Activated CD4-positive, alpha-beta T cell treated with anti-CD3 and anti-CD28 coated beads, Interleukin-2, amount 10 ng/mL, durations not matched to agents 7 days and 5 days (primary cell): ENCODE results near the gene FAM78A. TPM values are rescaled to one million over a fixed set of nuclear protein-coding genes. Genes with fewer than 3 reads are reported as not detected.

ENCODE experiments used
- CTCF ChIA-PET: fragments of 350-600 bp; sonication (Branson Sonifier 250); formaldehyde crosslinking; loops from one replicate; lab custom pipeline; 2021; ENCODE audit warnings: antibody characterized with exemption; lab: Charles Lee
- POLR2A ChIA-PET: fragments of 350-600 bp; sonication (Branson Sonifier 250); formaldehyde crosslinking; loops from one replicate; lab custom pipeline; 2021; ENCODE audit warnings: antibody characterized with exemption; lab: Charles Lee
- DNase-seq: peaks from one replicate; pipeline ENCODE4 v3.0.0-alpha.2; 2020
- H3K27ac Mint-ChIP-seq: one replicate; pipeline ENCODE4 v1.8.0; 2021; ENCODE audit warnings: mild to moderate bottlenecking, moderate library complexity, mixed read lengths
- H3K27me3 Mint-ChIP-seq: one replicate; pipeline ENCODE4 v1.8.0; 2021; ENCODE audit warnings: mixed read lengths
- H3K36me3 Mint-ChIP-seq: one replicate; pipeline ENCODE4 v1.8.0; 2021; ENCODE audit warnings: low read depth, mixed read lengths
- H3K4me1 Mint-ChIP-seq: one replicate; pipeline ENCODE4 v1.8.0; 2021; ENCODE audit warnings: mixed read lengths
- H3K4me3 Mint-ChIP-seq: one replicate; pipeline ENCODE4 v1.8.0; 2021; ENCODE audit warnings: mild to moderate bottlenecking, moderate library complexity, mixed read lengths
- H3K9me3 Mint-ChIP-seq: one replicate; pipeline ENCODE4 v1.8.0; 2021; ENCODE audit warnings: mixed read lengths
- total RNA-seq, 2 experiments: library from RNA; stranded (reverse); gene quantifications; one replicate each; pipeline ENCODE4 v1.2.3, GENCODE V29; 2021

The FAM78A gene
- total RNA-seq, 2 experiments from 2014 or later = 118 to 128 TPM

DNA sequence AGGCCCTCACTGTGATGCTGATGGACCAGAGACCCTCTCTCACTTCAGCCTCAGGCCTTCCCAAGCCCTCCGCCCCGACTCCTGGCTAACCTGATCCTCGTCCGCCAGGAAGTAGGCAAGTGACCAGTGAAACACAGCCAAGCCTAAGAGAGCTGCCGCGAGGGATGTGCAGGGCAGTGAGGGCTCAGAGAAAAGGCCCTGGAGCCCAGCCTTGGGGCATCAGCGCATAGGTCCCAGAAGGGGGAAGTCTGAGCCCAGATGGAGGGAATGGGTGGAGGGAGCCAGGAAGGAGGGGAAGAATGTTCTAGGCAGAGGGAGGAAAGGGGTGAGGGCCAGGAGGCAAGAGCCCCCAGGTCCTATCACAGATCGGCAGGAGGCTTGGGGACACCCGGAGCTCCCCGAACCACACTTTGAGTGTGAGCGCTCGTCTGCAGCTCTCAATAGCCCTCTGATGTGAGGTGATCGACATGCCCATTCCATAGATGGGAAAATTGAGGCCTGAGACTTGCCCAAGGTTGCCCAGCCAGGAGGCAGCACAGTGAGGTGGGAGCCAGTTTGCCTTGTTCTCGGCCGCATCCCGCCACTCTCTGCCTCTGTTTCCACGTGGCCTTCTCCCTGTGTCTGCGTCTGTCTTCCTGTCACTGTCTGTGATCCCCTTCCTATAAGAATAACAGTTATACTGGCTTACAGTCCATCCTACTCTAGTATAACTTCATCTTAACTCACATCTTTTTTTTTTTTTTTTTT is 33.4 kb upstream of the FAM78A start:
- peaks cover 13% of the 10 kb centered on the region for H3K4me1 Mint-ChIP-seq
- no peak for DNase-seq
- CTCF ChIA-PET = interaction anchor here (1.0 to 2.0 kb wide), 4 partner anchors 18 to 128 kb away, joined by 3 to 5 read pairs (median 4); no protein-coding TSS in a partner anchor
- no peak overlapping the region for H3K4me3 Mint-ChIP-seq
- peak overlapping the region; percentile 78 for H3K27ac Mint-ChIP-seq
- H3K9me3 Mint-ChIP-seq = no peaks in the 10 kb centered on the region
- POLR2A ChIA-PET = no interaction called here
- H3K36me3 Mint-ChIP-seq = no peaks in the 10 kb centered on the region
- no peaks in the 10 kb centered on the region for H3K27me3 Mint-ChIP-seq

DNA sequence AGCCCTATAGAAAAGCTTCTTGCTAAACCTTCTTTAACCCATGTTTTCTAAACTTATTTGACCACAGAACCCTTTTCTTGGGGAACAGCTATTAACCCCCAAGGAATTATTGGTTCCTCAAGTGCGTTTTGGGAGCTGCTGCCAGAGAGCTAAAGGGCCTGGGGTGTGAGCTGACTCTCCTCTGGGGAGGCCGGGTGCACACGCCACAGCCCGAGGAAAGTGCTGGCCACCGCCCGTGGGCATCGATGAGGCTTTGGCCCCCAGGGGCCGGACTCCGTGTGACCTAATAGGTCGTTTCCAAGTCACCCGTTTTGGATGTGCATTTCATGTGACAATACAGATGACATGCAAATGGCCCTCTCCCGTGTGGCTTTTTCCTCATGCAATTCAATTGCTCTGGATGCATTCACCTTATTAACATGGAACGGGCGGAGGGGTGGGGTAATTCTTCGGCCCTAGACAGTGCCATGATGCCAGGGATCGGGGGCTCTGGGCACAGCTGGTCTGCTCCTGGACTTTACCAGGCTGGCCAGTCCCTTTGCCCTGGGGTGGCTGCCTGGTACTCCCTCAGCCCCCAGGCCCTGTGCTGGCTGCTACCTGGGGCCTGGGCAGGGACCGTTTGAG is 32.7 kb upstream of the FAM78A start:
- H3K9me3 Mint-ChIP-seq = no peaks in the 10 kb centered on the region
- no peak overlapping the region for H3K4me3 Mint-ChIP-seq
- DNase-seq = no peak
- POLR2A ChIA-PET = no interaction called here
- H3K36me3 Mint-ChIP-seq = no peaks in the 10 kb centered on the region
- peaks cover 13% of the 10 kb centered on the region for H3K4me1 Mint-ChIP-seq
- H3K27ac Mint-ChIP-seq = no peak overlapping the region
- H3K27me3 Mint-ChIP-seq = no peaks in the 10 kb centered on the region
- CTCF ChIA-PET = interaction anchor here (0.9 to 2.0 kb wide), 5 partner anchors 19 to 127 kb away, joined by 3 to 5 read pairs (median 3); no protein-coding TSS in a partner anchor

DNA sequence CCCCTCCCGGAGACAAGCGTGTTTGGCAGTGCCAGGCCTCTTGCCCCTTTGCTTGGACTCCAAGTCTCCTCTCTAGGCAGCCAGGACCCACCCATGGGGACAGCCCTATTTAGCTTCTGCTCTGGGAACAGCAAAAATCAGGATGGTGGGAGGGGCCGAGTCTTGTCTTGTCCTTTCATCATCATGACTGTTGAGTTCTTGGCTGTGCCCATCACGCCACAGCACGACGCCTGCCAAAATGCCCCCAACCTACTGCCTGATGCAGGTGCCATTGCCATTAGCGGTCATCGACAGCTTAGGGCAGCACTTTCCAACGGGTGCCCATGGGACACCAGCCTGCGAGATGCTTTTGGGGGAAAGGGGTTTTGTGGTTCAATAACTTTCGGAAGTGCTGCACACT is 32.1 kb upstream of the FAM78A start:
- H3K4me3 Mint-ChIP-seq = no peak overlapping the region
- DNase-seq = no peak
- ChIA-PET CTCF (interaction anchor here (0.9 to 2.0 kb wide), 4 partner anchors 19 to 33 kb away, joined by 3 to 5 read pairs (median 3); no protein-coding TSS in a partner anchor), POLR2A (no interaction called here)
- no peaks in the 10 kb centered on the region for H3K36me3 Mint-ChIP-seq
- H3K9me3 Mint-ChIP-seq = no peaks in the 10 kb centered on the region
- H3K27me3 Mint-ChIP-seq = no peaks in the 10 kb centered on the region
- H3K27ac Mint-ChIP-seq = no peak overlapping the region
- H3K4me1 Mint-ChIP-seq = peaks cover 13% of the 10 kb centered on the region

GRCh38 chr9:131307974-131308373 is 31.7 kb upstream of the FAM78A start:
- Mint-ChIP-seq H3K27me3 (no peaks in the 10 kb centered on the region), H3K4me1 (peaks cover 13% of the 10 kb centered on the region), H3K27ac (no peak overlapping the region), H3K36me3 (no peaks in the 10 kb centered on the region), H3K4me3 (no peak overlapping the region), H3K9me3 (no peaks in the 10 kb centered on the region)
- CTCF ChIA-PET = interaction anchor here (0.9 to 2.0 kb wide), 3 partner anchors 20 to 32 kb away, joined by 3 to 5 read pairs (median 3); no protein-coding TSS in a partner anchor
- POLR2A ChIA-PET = no interaction called here
- no peak for DNase-seq

GRCh38 chr9:131306397-131307004 is 30.2 kb upstream of the FAM78A start:
- H3K4me1 Mint-ChIP-seq = peaks cover 13% of the 10 kb centered on the region
- no peak for DNase-seq
- POLR2A ChIA-PET = no interaction called here
- CTCF ChIA-PET = no interaction called here
- no peaks in the 10 kb centered on the region for H3K9me3 Mint-ChIP-seq
- H3K4me3 Mint-ChIP-seq = no peak overlapping the region
- H3K36me3 Mint-ChIP-seq = no peaks in the 10 kb centered on the region
- no peaks in the 10 kb centered on the region for H3K27me3 Mint-ChIP-seq
- H3K27ac Mint-ChIP-seq = no peak overlapping the region

DNA sequence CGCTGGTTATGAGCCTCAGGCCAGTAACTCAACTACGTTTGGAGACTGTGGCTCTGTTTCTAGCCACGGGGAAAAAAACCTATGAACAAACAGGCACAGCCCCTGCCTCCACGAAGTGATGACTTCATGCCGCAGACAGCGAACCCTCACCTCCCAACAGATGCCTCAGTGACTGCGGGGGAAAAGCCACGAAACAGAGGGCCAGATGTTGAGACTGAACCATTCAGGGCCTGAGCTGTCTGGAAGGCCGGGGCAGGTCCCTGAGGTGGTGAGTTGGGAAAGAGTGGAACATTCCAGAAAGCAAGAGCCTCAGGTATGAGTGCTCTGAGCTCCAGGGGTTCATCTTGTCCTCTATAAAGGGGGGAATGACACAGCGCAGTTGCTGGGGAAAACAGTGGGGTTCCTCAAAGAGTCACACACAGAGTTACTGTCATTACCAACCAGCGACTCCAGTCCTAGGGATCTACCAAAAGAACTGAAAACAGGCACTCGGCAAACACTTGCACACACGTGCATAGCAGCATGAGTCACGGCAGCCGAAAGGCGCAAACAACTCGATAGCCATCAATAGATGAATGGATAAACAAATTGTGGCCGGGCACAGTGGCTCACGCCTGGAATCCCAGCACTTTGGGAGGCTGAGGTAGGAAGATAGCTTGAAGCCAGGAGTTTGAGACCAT is 28.5 kb upstream of the FAM78A start:
- no peaks in the 10 kb centered on the region for H3K27me3 Mint-ChIP-seq
- no peaks in the 10 kb centered on the region for H3K9me3 Mint-ChIP-seq
- no peaks in the 10 kb centered on the region for H3K4me1 Mint-ChIP-seq
- DNase-seq = no peak
- no peak overlapping the region for H3K4me3 Mint-ChIP-seq
- no peak overlapping the region for H3K27ac Mint-ChIP-seq
- CTCF ChIA-PET = interaction anchor here (0.6 kb wide), 1 partner anchor 1049 kb away, joined by 3 read pairs; no protein-coding TSS in a partner anchor
- H3K36me3 Mint-ChIP-seq = no peaks in the 10 kb centered on the region
- POLR2A ChIA-PET = no interaction called here

GRCh38 chr9:131303381-131304321 is 27.3 kb upstream of the FAM78A start:
- DNase-seq = no peak
- H3K36me3 Mint-ChIP-seq = no peaks in the 10 kb centered on the region
- H3K27me3 Mint-ChIP-seq = no peaks in the 10 kb centered on the region
- no peak overlapping the region for H3K4me3 Mint-ChIP-seq
- H3K9me3 Mint-ChIP-seq = no peaks in the 10 kb centered on the region
- no peak overlapping the region for H3K27ac Mint-ChIP-seq
- CTCF ChIA-PET = interaction anchor here (0.6 to 1.0 kb wide), 6 partner anchors 11 to 277 kb away, joined by 3 to 4 read pairs (median 3); partner anchors contain the start of gene PLPP7
- POLR2A ChIA-PET = no interaction called here
- H3K4me1 Mint-ChIP-seq = no peaks in the 10 kb centered on the region

- Mint-ChIP-seq H3K9me3 (no peaks in the 10 kb centered on the region), H3K4me1 (no peaks in the 10 kb centered on the region), H3K36me3 (no peaks in the 10 kb centered on the region), H3K27ac (no peak overlapping the region), H3K4me3 (no peak overlapping the region), H3K27me3 (no peaks in the 10 kb centered on the region)
- POLR2A ChIA-PET = no interaction called here
- DNase-seq = no peak
- CTCF ChIA-PET = interaction anchor here (1.0 kb wide), 2 partner anchors 10 to 34 kb away, joined by 3 to 4 read pairs; no protein-coding TSS in a partner anchor
These were observed 26.1 kb upstream of the FAM78A start for GRCh38 chr9:131302244-131303075.

GRCh38 chr9:131300444-131300843 is 24.1 kb upstream of the FAM78A start:
- no peaks in the 10 kb centered on the region for H3K36me3 Mint-ChIP-seq
- POLR2A ChIA-PET = no interaction called here
- DNase-seq = no peak
- H3K27ac Mint-ChIP-seq = no peak overlapping the region
- no peaks in the 10 kb centered on the region for H3K9me3 Mint-ChIP-seq
- H3K4me3 Mint-ChIP-seq = no peak overlapping the region
- H3K4me1 Mint-ChIP-seq = no peaks in the 10 kb centered on the region
- CTCF ChIA-PET = interaction anchor here (0.6 kb wide), 2 partner anchors 122 to 379 kb away, joined by 3 to 4 read pairs; no protein-coding TSS in a partner anchor
- peaks cover 2% of the 10 kb centered on the region for H3K27me3 Mint-ChIP-seq

GRCh38 chr9:131299961-131300347 is 23.6 kb upstream of the FAM78A start:
- no peak for DNase-seq
- ChIA-PET CTCF (no interaction called here), POLR2A (no interaction called here)
- H3K4me3 Mint-ChIP-seq = no peak overlapping the region
- peaks cover 4% of the 10 kb centered on the region for H3K27me3 Mint-ChIP-seq
- no peaks in the 10 kb centered on the region for H3K36me3 Mint-ChIP-seq
- H3K27ac Mint-ChIP-seq = no peak overlapping the region
- no peaks in the 10 kb centered on the region for H3K4me1 Mint-ChIP-seq
- no peaks in the 10 kb centered on the region for H3K9me3 Mint-ChIP-seq

- ChIA-PET CTCF (no interaction called here), POLR2A (no interaction called here)
- no peak overlapping the region for H3K4me3 Mint-ChIP-seq
These were observed 23.1 kb upstream of the FAM78A start for GRCh38 chr9:131299346-131299960.

More at GRCh38 chr9:131299346-131299960, 23.1 kb upstream of the FAM78A start:
- Mint-ChIP-seq H3K27ac (no peak overlapping the region), H3K27me3 (peaks cover 4% of the 10 kb centered on the region), H3K36me3 (no peaks in the 10 kb centered on the region), H3K4me1 (no peaks in the 10 kb centered on the region), H3K9me3 (no peaks in the 10 kb centered on the region)
- DNase-seq = no peak
